K562 (cell line): ENCODE results near the gene ZNF620.
A peak's percentile ranks its signal among the peaks of the same experiment; 100 is the strongest.

ENCODE experiments used
- CREB1 ChIP-seq, 2 experiments: sonication (generic) in 1 of 2; formaldehyde crosslinking in 1 of 2; IDR thresholded peaks; 2 replicates each; pipeline versions ENCODE4 v1.6.1 to v1.8.0; 2012 to 2022; ENCODE audit warnings: inconsistent platforms in 1 of 2, mild to moderate bottlenecking in 1 of 2, missing genetic modification reagents in 1 of 2, moderate library complexity in 1 of 2
- ELF4 ChIP-seq: fragments of 450-650 bp; formaldehyde crosslinking; IDR thresholded peaks from 2 replicates; pipeline ENCODE4 v1.4.0; 2022; ENCODE audit warnings: missing genetic modification characterization
- MAZ ChIP-seq, 2 experiments: fragments of 450-650 bp in 1 of 2; sonication (generic) in 1 of 2; formaldehyde crosslinking; IDR thresholded peaks in 1 of 2; conservative IDR thresholded peaks in 1 of 2; 2 replicates each; pipeline versions ENCODE4 v1.4.0 to v1.5.0; 2020; ENCODE audit warnings: mild to moderate bottlenecking in 1 of 2, missing genetic modification reagents in 1 of 2
- NBN ChIP-seq: fragments of 450-650 bp; IDR thresholded peaks from 2 replicates; pipeline ENCODE4 v1.6.1; 2016; ENCODE audit warnings: low read depth, mild to moderate bottlenecking
- POLR2A ChIP-seq: fragments of 450-650 bp; conservative IDR thresholded peaks from 2 replicates; pipeline ENCODE4 v1.6.1; 2016
- RHOXF2B ChIP-seq: fragments of 250-450 bp; sonication (Bioruptor Pico); conservative IDR thresholded peaks from 2 replicates; pipeline ENCODE4 v1.5.1; 2021
- ZZZ3 ChIP-seq: fragments of 450-650 bp; IDR thresholded peaks from 2 replicates; pipeline ENCODE4 v1.6.1; 2016; ENCODE audit warnings: antibody characterized with exemption, mild to moderate bottlenecking, moderate library complexity
- TF ChIP-seq, protein P1 (sequence below), 3 experiments: fragments of 200-800 bp in 1 of 3; fragments of 250-450 bp in 1 of 3; fragments of 450-650 bp in 1 of 3; sonication (Bioruptor Pico) in 1 of 3; sonication (Bioruptor generic) in 1 of 3; formaldehyde crosslinking in 1 of 3; IDR thresholded peaks; 2 replicates each; pipeline versions ENCODE4 v1.6.1 to v1.8.0; 2016 to 2022; ENCODE audit warnings: mild to moderate bottlenecking in 2 of 3, missing genetic modification characterization in 2 of 3, missing compliant biosample characterization in 1 of 3, moderate library complexity in 1 of 3
- TF ChIP-seq, protein P2 (sequence below): sonication (generic); formaldehyde crosslinking; IDR thresholded peaks from 2 replicates; pipeline ENCODE4 v1.5.0; 2020; ENCODE audit warnings: missing genetic modification reagents
- TF ChIP-seq, protein P3 (sequence below): fragments of 450-650 bp; IDR thresholded peaks from 2 replicates; pipeline ENCODE4 v1.6.1; 2017; ENCODE audit warnings: mild to moderate bottlenecking, moderate library complexity
- TF ChIP-seq, protein P4 (sequence below), 3 experiments: IDR thresholded peaks in 2 of 3; conservative IDR thresholded peaks in 1 of 3; 2 replicates each; pipeline ENCODE4 v1.5.1; 2011 to 2012; ENCODE audit warnings: low read length in 3 of 3, mild to moderate bottlenecking in 3 of 3, control low read depth in 2 of 3, improper control_type of control experiment in 1 of 3, inconsistent platforms in 1 of 3, low read depth in 1 of 3, mixed read lengths in 1 of 3, moderate library complexity in 1 of 3; ENCODE audit not compliant: insufficient read depth in 2 of 3

DNA sequence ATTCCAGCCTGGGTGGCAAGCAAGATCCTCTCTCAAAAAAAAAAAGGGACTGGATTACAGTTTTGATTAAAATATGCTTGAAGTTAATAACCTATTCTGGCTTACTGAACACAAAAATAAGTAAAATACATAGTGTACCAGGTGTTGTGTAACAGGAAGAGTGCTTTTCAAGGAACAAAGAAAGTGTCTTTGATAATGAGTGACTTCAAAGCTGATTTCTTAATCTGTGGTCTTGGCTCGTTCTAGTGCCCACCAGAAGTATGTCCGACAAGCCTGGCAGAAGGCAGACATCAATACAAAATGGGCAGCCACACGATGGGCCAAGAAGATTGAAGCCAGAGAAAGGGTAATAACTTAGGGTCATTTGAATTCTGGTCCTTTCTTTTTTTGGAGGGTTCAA lies 44.7 kb upstream of the ZNF620 start:
- TF ChIP-seq, protein P1, sequence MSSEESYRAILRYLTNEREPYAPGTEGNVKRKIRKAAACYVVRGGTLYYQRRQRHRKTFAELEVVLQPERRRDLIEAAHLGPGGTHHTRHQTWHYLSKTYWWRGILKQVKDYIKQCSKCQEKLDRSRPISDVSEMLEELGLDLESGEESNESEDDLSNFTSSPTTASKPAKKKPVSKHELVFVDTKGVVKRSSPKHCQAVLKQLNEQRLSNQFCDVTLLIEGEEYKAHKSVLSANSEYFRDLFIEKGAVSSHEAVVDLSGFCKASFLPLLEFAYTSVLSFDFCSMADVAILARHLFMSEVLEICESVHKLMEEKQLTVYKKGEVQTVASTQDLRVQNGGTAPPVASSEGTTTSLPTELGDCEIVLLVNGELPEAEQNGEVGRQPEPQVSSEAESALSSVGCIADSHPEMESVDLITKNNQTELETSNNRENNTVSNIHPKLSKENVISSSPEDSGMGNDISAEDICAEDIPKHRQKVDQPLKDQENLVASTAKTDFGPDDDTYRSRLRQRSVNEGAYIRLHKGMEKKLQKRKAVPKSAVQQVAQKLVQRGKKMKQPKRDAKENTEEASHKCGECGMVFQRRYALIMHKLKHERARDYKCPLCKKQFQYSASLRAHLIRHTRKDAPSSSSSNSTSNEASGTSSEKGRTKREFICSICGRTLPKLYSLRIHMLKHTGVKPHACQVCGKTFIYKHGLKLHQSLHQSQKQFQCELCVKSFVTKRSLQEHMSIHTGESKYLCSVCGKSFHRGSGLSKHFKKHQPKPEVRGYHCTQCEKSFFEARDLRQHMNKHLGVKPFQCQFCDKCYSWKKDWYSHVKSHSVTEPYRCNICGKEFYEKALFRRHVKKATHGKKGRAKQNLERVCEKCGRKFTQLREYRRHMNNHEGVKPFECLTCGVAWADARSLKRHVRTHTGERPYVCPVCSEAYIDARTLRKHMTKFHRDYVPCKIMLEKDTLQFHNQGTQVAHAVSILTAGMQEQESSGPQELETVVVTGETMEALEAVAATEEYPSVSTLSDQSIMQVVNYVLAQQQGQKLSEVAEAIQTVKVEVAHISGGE (CRISPR knock-in tag; IDR thresholded peaks at IDR 0.05): no peak
- TF ChIP-seq, protein P2, sequence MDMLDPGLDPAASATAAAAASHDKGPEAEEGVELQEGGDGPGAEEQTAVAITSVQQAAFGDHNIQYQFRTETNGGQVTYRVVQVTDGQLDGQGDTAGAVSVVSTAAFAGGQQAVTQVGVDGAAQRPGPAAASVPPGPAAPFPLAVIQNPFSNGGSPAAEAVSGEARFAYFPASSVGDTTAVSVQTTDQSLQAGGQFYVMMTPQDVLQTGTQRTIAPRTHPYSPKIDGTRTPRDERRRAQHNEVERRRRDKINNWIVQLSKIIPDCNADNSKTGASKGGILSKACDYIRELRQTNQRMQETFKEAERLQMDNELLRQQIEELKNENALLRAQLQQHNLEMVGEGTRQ (CRISPR knock-in tag): no peak
- TF ChIP-seq ZZZ3: no peak
- TF ChIP-seq ELF4 (CRISPR knock-in tag): no peak
- TF ChIP-seq, protein P3, sequence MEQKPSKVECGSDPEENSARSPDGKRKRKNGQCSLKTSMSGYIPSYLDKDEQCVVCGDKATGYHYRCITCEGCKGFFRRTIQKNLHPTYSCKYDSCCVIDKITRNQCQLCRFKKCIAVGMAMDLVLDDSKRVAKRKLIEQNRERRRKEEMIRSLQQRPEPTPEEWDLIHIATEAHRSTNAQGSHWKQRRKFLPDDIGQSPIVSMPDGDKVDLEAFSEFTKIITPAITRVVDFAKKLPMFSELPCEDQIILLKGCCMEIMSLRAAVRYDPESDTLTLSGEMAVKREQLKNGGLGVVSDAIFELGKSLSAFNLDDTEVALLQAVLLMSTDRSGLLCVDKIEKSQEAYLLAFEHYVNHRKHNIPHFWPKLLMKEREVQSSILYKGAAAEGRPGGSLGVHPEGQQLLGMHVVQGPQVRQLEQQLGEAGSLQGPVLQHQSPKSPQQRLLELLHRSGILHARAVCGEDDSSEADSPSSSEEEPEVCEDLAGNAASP: no peak
- no peak for TF ChIP-seq RHOXF2B (CRISPR knock-in tag)
- peak; percentile 21; the same call in 1 of the 2 replicates for TF ChIP-seq POLR2A
- TF ChIP-seq MAZ (CRISPR knock-in tag; conservative IDR thresholded peaks at IDR 0.05 in 1 of 2, IDR thresholded peaks at IDR 0.05 in 1 of 2): no peak
- TF ChIP-seq NBN: no peak
- TF ChIP-seq, protein P4, sequence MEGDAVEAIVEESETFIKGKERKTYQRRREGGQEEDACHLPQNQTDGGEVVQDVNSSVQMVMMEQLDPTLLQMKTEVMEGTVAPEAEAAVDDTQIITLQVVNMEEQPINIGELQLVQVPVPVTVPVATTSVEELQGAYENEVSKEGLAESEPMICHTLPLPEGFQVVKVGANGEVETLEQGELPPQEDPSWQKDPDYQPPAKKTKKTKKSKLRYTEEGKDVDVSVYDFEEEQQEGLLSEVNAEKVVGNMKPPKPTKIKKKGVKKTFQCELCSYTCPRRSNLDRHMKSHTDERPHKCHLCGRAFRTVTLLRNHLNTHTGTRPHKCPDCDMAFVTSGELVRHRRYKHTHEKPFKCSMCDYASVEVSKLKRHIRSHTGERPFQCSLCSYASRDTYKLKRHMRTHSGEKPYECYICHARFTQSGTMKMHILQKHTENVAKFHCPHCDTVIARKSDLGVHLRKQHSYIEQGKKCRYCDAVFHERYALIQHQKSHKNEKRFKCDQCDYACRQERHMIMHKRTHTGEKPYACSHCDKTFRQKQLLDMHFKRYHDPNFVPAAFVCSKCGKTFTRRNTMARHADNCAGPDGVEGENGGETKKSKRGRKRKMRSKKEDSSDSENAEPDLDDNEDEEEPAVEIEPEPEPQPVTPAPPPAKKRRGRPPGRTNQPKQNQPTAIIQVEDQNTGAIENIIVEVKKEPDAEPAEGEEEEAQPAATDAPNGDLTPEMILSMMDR (IDR thresholded peaks at IDR 0.05 in 2 of 3, conservative IDR thresholded peaks at IDR 0.05 in 1 of 3; ENCODE audit: insufficient read depth in 2 of 3, low read depth in 1 of 3, low read length in 3 of 3): no peak
- no peak for TF ChIP-seq CREB1 (IDR thresholded peaks at IDR 0.05)
- no peak for TF ChIP-seq CREB1 (CRISPR knock-in tag; IDR thresholded peaks at IDR 0.05)
